ENCODE data around the gene TCL1B. TPM values are rescaled to one million over a fixed set of nuclear protein-coding genes. Genes with fewer than 3 reads are reported as not detected.

Gene TCL1B
- total RNA-seq, 1 donor from 2014 or later, result not detected

DNA sequence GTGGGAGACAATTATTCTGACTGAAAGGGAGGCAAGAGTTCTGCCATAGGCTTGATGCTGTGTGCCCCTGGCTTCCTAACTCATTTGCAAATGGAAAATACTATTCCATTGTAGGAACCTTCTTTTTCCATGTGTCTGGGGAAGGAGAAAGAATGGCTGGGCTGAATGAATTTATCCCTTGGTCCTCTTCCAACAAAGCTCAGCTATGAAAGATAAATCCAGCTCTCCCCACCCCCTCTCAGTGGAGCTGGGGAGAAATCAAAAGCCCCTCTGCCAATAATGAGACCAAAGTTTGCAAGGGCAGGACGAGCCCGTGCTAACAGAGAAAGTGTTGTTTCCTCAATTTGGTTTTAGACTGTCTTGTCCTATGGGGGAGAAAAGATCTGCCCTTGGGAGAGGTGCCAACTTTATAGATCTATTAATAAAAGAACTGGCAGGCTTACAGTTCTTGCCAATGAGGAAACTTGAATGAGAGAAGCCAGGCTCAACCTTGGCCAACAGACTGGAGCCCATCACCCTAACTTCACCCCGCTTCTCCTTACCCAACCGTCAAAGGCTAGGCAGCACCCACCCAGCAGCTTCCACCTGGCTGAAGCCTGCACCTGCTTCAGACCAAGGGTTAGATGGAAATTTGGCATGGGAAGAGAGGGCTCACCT lies 8.9 kb upstream of the TCL1B start:
- Mint-ChIP-seq H3K4me3 (ENCODE audit: low read depth) (no peak overlapping the region), H3K27me3 (ENCODE audit: low read depth) (peaks cover 5% of the 10 kb centered on the region), H3K36me3 (ENCODE audit: low read depth) (no peaks in the 10 kb centered on the region), H3K27ac (no peak overlapping the region), H3K4me1 (ENCODE audit: low read depth) (no peaks in the 10 kb centered on the region), H3K9me3 (no peaks in the 10 kb centered on the region)
- intact Hi-C loops (cut with micrococcal nuclease), result no loop called here
- no peak for DNase-seq (ENCODE audit: low spot score)

DNA sequence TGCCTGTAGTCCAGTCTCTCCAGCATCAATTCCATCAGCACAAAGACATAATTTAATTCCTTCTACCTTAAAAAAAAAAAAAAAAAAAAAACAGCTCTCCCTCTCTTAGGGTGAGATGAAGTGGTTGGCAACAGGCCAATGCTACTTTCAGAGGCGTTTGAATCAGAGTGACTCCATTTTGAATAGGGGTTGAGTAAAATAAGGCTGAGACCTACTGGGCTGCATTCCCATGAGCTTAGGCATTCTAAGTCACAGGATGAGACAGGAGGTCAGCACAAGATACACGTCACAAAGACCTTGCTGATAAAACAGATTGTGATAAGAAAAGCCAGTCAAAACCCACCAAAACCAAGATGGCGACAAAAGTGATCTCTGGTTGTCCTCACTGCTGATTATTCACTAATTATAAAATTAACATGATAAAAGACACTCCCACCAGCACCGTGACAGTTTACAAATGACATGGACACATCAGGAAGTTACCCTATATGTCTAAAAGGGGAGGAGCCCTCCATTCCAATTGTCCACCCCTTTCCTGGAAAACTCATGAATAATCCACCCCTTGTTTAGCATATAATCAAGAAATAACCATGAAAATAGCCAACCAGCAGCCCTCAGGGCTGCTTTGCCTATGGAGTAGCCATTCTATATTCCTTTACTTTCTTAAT lies 6.9 kb upstream of the TCL1B start:
- Mint-ChIP-seq H3K4me1 (ENCODE audit: low read depth) (no peaks in the 10 kb centered on the region), H3K27me3 (ENCODE audit: low read depth) (peaks cover 9% of the 10 kb centered on the region), H3K9me3 (no peaks in the 10 kb centered on the region), H3K27ac (no peak overlapping the region), H3K36me3 (ENCODE audit: low read depth) (no peaks in the 10 kb centered on the region), H3K4me3 (ENCODE audit: low read depth) (no peak overlapping the region)
- no peak for DNase-seq (ENCODE audit: low spot score)
- intact Hi-C loops (cut with micrococcal nuclease), result no loop called here

DNA sequence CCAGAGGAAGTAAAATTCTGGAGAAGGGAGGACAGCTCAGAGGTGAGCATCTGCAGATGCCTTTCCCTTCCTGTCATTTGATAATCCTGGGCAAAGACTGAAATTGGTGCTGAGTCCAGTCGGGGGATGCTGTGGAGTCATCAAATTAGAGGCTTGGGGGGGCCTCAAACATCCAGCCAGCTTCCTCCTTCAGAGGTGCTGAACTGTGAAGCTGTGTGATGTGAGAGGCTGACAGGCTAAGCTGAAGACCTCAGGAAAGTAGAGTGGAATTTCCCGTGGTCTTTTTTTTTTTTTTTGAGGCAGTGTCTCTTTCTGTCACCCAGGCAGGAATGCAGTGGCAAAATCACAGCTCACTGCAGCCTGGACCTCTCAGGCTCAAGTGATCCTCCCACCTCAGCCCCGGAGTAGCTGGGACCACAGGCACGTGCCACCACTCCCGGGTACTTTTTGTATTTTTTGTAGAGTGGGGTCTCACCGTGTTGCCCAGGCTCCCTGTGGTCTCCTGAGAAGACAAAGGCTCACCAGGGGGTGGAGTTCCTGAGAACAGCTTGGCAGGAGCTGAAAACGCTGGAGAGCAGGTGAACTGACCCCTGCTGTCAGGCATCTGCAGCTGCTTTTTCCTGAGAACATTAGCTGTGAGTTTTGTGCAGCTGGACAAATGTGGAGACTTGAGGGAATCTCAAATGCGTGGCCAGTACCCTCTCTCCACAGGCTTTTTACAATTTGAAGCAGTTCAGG lies 6.1 kb upstream of the TCL1B start:
- H3K27me3 Mint-ChIP-seq (ENCODE audit: low read depth), result peaks cover 9% of the 10 kb centered on the region
- H3K4me1 Mint-ChIP-seq (ENCODE audit: low read depth), result no peaks in the 10 kb centered on the region
- intact Hi-C loops (cut with micrococcal nuclease), result no loop called here
- H3K36me3 Mint-ChIP-seq (ENCODE audit: low read depth), result no peaks in the 10 kb centered on the region
- H3K4me3 Mint-ChIP-seq (ENCODE audit: low read depth), result no peak overlapping the region
- no peaks in the 10 kb centered on the region for H3K9me3 Mint-ChIP-seq
- H3K27ac Mint-ChIP-seq, result no peak overlapping the region
- no peak for DNase-seq (ENCODE audit: low spot score)

DNA sequence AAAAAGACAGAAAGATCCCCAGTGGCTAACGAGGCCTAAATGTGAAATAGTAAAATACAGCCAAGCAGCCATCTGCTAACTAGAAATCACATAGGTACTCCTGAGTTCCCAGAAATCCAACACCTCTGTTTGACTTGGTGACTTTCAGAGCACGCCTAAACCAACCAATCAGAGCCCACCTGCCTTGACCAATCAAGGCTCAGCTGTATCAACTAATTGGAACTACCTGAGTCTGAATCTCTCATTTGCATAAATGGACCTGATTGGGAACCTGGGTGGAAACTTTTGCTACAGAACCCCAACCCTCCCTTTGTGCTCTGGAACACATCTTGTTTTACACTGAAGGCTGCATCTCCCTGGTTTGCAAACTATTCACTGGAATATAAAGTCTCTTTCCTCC lies 5.1 kb upstream of the TCL1B start:
- H3K36me3 Mint-ChIP-seq (ENCODE audit: low read depth), result no peaks in the 10 kb centered on the region
- no peaks in the 10 kb centered on the region for H3K9me3 Mint-ChIP-seq
- DNase-seq (ENCODE audit: low spot score), result no peak
- H3K27me3 Mint-ChIP-seq (ENCODE audit: low read depth), result peaks cover 9% of the 10 kb centered on the region
- intact Hi-C loops (cut with micrococcal nuclease), result no loop called here
- H3K4me1 Mint-ChIP-seq (ENCODE audit: low read depth), result no peaks in the 10 kb centered on the region
- no peak overlapping the region for H3K27ac Mint-ChIP-seq
- no peak overlapping the region for H3K4me3 Mint-ChIP-seq (ENCODE audit: low read depth)

DNA sequence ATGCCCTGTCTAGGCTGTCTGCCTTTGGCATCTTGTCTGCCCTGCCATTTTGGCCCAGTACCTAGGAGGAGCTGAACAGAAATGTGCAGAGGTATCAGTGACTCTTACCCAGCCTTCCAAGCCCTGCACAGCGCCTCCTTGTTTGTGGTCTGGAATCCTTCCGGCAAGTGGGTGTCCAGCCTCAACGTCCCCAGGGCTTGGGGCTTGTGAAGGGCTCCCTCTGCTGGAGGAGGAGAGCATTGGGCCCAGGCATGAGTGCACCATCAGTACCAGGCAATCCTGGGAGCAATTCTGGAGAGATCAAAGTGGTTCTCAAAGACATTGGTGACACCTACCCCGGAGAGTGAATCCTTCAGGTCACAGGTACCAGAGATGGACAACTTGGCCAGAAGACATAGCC lies 2.4 kb upstream of the TCL1B start:
- no peak overlapping the region for H3K4me3 Mint-ChIP-seq (ENCODE audit: low read depth)
- H3K36me3 Mint-ChIP-seq (ENCODE audit: low read depth), result no peaks in the 10 kb centered on the region
- H3K27ac Mint-ChIP-seq, result no peak overlapping the region
- no peaks in the 10 kb centered on the region for H3K4me1 Mint-ChIP-seq (ENCODE audit: low read depth)
- peaks cover 9% of the 10 kb centered on the region for H3K27me3 Mint-ChIP-seq (ENCODE audit: low read depth)
- no peak for DNase-seq (ENCODE audit: low spot score)
- intact Hi-C loops (cut with micrococcal nuclease), result loop anchor here (1.0 kb wide), 1 partner anchor 122 kb away; no protein-coding TSS in a partner anchor
- no peaks in the 10 kb centered on the region for H3K9me3 Mint-ChIP-seq

DNA sequence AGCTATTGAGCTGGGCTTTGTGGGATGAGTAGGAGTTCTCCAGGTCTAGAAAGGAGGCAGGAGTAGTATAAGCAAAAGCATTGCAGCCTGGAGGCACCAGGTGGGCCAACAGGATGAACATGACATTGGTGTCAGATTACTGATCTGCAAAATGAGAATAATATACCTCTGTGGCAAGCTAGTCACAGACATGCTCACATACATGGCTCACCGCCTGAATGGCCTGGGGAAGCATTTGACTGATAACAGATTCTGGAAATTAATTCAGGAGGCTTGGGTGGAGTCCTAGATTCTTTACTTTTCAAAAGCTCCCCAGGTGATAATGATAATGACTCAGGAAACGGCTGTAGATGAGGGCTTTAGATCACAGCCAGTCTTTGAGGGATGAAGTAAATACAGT lies 709 bp downstream of the TCL1B start:
- Mint-ChIP-seq H3K27ac (no peak overlapping the region), H3K36me3 (ENCODE audit: low read depth) (no peaks in the 10 kb centered on the region), H3K9me3 (no peaks in the 10 kb centered on the region), H3K27me3 (ENCODE audit: low read depth) (peaks cover 4% of the 10 kb centered on the region), H3K4me1 (ENCODE audit: low read depth) (no peaks in the 10 kb centered on the region), H3K4me3 (ENCODE audit: low read depth) (no peak overlapping the region)
- DNase-seq (ENCODE audit: low spot score), result no peak
- intact Hi-C loops (cut with micrococcal nuclease), result no loop called here

DNA sequence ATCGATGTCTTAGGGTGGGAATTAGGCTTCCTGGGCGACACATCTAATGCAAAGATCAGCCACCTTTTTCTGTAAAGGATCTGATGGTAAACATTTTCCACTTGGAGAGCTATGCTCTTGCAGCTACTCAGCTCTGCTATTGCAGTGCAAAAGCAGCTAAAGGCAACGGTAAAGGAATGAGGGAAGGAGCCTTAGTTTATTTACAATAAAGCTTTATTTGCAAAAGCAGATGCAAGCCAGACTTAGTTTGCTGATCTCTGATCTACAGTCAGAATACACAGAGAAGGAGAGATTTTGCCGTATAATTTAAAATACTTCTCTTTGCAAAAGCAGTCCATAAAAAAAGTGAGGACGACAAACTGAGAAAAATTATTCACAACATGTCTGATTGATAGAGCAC lies 3.2 kb downstream of the TCL1B start:
- Mint-ChIP-seq H3K9me3 (no peaks in the 10 kb centered on the region), H3K27me3 (ENCODE audit: low read depth) (no peaks in the 10 kb centered on the region), H3K4me1 (ENCODE audit: low read depth) (no peaks in the 10 kb centered on the region), H3K4me3 (ENCODE audit: low read depth) (no peak overlapping the region), H3K27ac (no peak overlapping the region), H3K36me3 (ENCODE audit: low read depth) (no peaks in the 10 kb centered on the region)
- no peak for DNase-seq (ENCODE audit: low spot score)
- intact Hi-C loops (cut with micrococcal nuclease), result no loop called here

DNA sequence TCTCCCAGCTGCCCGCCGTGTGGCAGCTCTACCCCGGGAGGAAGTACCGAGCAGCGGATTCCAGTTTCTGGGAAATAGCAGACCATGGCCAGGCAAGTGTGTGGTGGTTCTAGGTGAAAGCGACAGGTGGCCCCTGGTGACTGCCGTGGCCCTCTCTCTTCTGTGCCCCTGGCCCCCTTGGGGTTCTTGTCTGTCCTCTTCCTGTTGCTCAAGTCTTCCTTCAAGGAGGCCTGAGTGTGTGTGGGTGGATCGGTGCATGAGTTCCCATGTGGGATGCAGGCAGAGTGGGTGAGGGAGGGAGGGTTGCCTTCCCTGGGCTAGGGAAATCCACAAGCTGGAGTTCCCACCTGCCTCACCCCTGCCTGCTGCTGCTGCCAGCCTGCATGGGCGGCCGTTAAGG lies 4.6 kb downstream of the TCL1B start:
- no peak overlapping the region for H3K27ac Mint-ChIP-seq

DNA sequence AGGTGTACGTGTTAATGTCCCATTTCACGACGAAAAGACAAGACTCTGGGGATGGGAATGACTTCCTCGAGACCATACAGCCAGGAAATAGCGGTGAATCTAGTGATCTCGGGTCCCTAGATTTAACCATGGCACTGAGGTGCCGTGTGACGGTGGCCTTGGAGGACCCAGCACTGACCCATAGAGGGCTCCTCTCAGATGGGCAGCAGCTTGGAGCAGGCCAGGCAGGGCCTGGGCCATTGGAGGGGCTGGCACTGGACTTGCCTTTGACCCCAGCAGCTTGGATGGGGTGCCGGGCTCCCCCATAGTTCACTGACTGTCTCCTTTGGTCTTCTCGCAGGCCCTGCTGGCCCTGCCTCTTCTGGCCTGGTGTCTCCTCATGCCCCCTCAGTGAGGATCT lies 5.4 kb downstream of the TCL1B start:
- H3K4me3 Mint-ChIP-seq (ENCODE audit: low read depth), result no peak overlapping the region
- H3K27me3 Mint-ChIP-seq (ENCODE audit: low read depth), result no peaks in the 10 kb centered on the region
- H3K9me3 Mint-ChIP-seq, result no peaks in the 10 kb centered on the region
- no peak overlapping the region for H3K27ac Mint-ChIP-seq
- no peaks in the 10 kb centered on the region for H3K4me1 Mint-ChIP-seq (ENCODE audit: low read depth)
- H3K36me3 Mint-ChIP-seq (ENCODE audit: low read depth), result no peaks in the 10 kb centered on the region
- DNase-seq (ENCODE audit: low spot score), result no peak
- intact Hi-C loops (cut with micrococcal nuclease), result no loop called here

More for the DNA sequence above, 4.6 kb downstream of the TCL1B start:
- no peak for DNase-seq (ENCODE audit: low spot score)
- no peaks in the 10 kb centered on the region for H3K27me3 Mint-ChIP-seq (ENCODE audit: low read depth)
- intact Hi-C loops (cut with micrococcal nuclease), result no loop called here
- H3K36me3 Mint-ChIP-seq (ENCODE audit: low read depth), result no peaks in the 10 kb centered on the region
- no peak overlapping the region for H3K4me3 Mint-ChIP-seq (ENCODE audit: low read depth)
- H3K4me1 Mint-ChIP-seq (ENCODE audit: low read depth), result no peaks in the 10 kb centered on the region
- no peaks in the 10 kb centered on the region for H3K9me3 Mint-ChIP-seq

DNA sequence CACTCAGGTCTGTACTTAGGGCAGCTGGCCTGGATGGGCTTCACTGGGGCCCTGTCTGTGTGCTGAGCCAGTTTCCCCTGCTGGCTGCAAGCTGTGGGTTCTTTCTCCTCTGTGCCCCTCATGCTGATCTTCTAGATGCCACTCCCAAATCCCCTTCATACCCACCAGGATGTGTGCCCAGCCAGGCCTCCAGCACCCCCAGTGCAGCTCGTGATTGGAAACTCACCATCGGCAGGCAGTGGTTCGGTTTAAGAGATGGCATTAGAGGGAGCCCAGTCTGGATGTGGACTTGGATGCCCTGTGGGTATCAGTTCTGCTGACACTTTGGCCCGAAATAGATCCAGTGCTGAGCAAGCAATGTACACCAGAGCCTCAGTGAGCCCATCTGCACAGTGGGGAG lies 5.9 kb downstream of the TCL1B start:
- intact Hi-C loops (cut with micrococcal nuclease), result no loop called here
- Mint-ChIP-seq H3K27me3 (ENCODE audit: low read depth) (no peaks in the 10 kb centered on the region), H3K27ac (no peak overlapping the region), H3K4me1 (ENCODE audit: low read depth) (no peaks in the 10 kb centered on the region), H3K9me3 (no peaks in the 10 kb centered on the region), H3K4me3 (ENCODE audit: low read depth) (no peak overlapping the region), H3K36me3 (ENCODE audit: low read depth) (no peaks in the 10 kb centered on the region)
- DNase-seq (ENCODE audit: low spot score), result no peak

DNA sequence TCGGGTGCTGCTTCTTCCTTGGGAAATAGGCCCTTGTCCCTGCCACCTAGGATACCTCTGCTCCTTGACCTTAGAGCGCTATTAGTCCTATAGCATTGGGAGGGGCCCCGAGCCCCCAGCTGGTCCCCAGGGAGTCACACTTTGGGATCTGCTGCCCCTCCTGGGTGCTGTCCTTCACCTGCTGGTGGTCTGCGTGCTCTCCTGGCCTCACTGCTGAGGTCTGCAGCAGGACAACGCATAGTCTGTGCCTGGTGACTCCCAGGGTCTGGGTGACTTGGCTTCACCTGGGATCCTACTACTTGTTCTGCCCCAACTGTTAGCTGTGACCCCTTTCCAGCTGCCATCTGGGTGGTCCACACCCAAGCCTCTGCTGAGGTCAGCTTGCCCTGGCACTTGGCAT lies 8.8 kb downstream of the TCL1B start:
- H3K9me3 Mint-ChIP-seq, result no peaks in the 10 kb centered on the region
- no peak for DNase-seq (ENCODE audit: low spot score)
- no peaks in the 10 kb centered on the region for H3K36me3 Mint-ChIP-seq (ENCODE audit: low read depth)
- H3K27ac Mint-ChIP-seq, result no peak overlapping the region
- intact Hi-C loops (cut with micrococcal nuclease), result no loop called here
- H3K4me3 Mint-ChIP-seq (ENCODE audit: low read depth), result no peak overlapping the region
- H3K4me1 Mint-ChIP-seq (ENCODE audit: low read depth), result peaks cover 2% of the 10 kb centered on the region
- H3K27me3 Mint-ChIP-seq (ENCODE audit: low read depth), result peaks cover 12% of the 10 kb centered on the region

DNA sequence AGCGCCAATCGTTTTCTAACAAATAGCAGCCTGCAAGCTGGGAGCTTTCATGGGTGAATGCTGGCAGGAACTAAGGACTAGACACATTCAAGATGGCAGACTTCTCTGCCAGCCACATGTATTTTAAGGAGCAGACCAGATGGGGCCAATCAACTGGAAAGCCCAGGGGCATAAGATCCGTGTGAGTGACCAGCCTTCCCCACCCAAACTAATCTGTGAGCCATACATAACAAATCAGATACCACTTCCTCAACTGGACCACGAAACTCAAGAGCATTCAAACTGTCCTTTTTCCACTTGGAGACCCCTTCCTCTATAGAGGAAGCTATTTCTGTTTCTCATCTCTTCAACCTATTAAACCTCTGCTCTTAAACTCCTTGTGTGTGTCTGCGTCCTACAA lies 9.7 kb downstream of the TCL1B start:
- Mint-ChIP-seq H3K36me3 (ENCODE audit: low read depth) (no peaks in the 10 kb centered on the region), H3K27ac (no peak overlapping the region), H3K27me3 (ENCODE audit: low read depth) (peaks cover 15% of the 10 kb centered on the region), H3K4me3 (ENCODE audit: low read depth) (no peak overlapping the region), H3K4me1 (ENCODE audit: low read depth) (peaks cover 2% of the 10 kb centered on the region), H3K9me3 (no peaks in the 10 kb centered on the region)
- no peak for DNase-seq (ENCODE audit: low spot score)
- intact Hi-C loops (cut with micrococcal nuclease), result no loop called here

DNA sequence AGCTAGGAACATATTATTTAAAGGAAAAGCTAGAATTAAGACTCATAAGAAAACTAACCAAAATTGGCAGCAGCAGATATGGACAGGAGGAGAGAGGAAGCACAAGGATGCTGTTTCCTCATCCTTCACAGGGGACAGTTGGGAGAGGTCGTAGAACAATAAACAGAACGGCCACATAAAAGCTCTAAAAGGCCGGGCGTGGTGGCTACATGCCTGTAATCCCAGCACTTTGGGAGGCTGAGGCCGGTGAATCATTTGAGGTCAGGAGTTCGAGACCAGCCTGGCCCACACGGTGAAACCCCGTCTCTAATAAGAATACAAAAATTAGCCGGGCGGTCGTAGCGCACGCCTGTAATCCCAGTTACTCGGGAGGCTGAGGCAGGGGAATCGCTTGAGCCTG lies 10.5 kb downstream of the TCL1B start:
- no peak overlapping the region for H3K4me3 Mint-ChIP-seq (ENCODE audit: low read depth)
- peaks cover 2% of the 10 kb centered on the region for H3K4me1 Mint-ChIP-seq (ENCODE audit: low read depth)
- no peak for DNase-seq (ENCODE audit: low spot score)
- H3K27me3 Mint-ChIP-seq (ENCODE audit: low read depth), result peaks cover 17% of the 10 kb centered on the region
- no peaks in the 10 kb centered on the region for H3K9me3 Mint-ChIP-seq
- no peak overlapping the region for H3K27ac Mint-ChIP-seq
- H3K36me3 Mint-ChIP-seq (ENCODE audit: low read depth), result no peaks in the 10 kb centered on the region
- intact Hi-C loops (cut with micrococcal nuclease), result no loop called here

Data from activated T-helper 2 cell treated with anti-CD3 and anti-CD28 coated beads, Interferon-gamma antibody, Interleukin-2, Interleukin-4, amounts not matched to agents 10 μg/mL and 5 μg/mL and 100 μg/mL, durations not matched to agents 14 hours and 24 hours and 36 hours (primary cell).